Epidermal melanocyte (primary cell): ENCODE measurements around the gene HS6ST3.
"Not testable (repeated sequence)": the region's sequence is repeated elsewhere in the genome, so short reads cannot be mapped to it uniquely, and the experiment has no call there.

Experiments
- DNase-seq: peaks from one replicate; pipeline ENCODE4 v3.0.0; 2011; ENCODE audit warnings: low spot score; ENCODE audit not compliant: insufficient read length

Gene HS6ST3

GRCh38 chr13:96710166-96710862 is 620.4 kb downstream of the HS6ST3 start:
- no peak for DNase-seq

DNA sequence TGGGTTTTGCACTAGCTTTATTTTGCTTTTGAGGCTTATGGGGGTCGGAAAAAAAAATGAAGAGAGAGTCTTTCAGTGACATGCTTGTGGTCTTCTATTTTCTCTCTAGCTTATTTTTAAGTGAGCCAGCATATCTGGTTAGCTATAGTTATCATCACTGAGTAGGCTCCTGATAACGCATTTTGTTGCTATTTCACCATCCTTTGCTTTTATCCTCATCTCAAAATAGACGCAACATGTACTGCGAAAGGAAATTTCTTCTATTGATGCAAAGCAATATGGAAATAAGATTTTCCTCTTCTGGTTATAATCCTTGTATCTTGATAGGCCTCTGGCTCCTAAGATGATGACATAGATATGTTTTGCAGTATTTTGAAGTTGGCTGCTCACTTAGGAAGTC is 630.5 kb downstream of the HS6ST3 start:
- no peak for DNase-seq

DNA sequence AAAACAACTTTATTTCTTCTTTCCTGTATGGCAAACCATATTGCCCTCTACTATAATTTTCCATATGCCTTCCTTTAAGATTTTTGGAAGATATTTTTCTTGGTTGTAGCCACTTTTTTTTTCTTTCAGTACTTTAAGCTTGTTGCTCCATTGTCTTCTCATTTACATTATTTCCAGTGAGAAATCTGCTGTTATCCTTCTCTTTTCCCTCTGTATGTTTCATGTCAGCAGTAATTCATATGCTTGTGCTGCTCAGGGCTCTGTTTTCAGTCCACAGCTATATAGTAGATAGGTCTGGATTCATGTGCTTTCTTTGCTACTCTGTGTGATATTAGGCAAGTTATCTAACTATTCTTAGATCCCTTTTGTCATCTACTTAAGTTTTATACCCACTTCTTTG is 636.7 kb downstream of the HS6ST3 start:
- DNase-seq: no peak

GRCh38 chr13:96728463-96728862 is 638.6 kb downstream of the HS6ST3 start:
- no peak for DNase-seq

DNA sequence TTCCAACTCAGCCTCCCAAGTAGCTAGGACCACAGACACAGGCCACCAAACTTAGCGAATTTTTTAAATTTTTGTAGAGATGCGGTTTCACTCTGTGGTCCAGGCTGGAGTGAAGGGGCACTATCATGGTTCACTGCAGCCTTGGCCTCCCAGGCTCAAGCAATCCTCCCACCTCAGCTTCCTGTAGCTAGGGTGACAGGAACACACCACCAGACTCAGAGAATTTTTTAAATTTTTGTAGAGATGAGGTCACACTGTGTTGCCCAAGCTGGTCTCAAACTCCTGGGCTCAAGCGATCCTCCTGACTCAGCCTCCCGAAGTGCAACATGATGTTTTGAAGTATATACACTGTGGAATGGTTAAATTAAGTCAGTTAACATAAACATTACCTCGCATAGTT is 640.8 kb downstream of the HS6ST3 start:
- no peak for DNase-seq

DNA sequence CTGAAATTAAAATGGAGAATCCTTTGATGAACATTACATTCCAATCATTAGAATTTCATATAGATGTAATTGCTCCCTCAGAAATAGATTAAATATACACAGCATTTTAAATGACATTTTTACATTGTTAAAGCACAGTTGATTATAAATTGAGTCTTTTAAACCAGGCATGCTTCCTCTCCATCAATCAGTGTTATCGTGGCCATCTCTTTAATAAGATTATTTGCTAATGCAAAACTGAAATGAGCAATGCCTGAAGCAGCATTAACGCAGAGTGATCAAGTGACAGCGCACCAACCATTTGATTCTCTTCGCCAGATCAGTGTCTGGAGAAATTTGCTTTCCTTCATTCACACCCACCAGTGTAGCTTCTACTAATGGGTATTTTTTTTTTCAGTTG is 644.6 kb downstream of the HS6ST3 start:
- no peak for DNase-seq

DNA sequence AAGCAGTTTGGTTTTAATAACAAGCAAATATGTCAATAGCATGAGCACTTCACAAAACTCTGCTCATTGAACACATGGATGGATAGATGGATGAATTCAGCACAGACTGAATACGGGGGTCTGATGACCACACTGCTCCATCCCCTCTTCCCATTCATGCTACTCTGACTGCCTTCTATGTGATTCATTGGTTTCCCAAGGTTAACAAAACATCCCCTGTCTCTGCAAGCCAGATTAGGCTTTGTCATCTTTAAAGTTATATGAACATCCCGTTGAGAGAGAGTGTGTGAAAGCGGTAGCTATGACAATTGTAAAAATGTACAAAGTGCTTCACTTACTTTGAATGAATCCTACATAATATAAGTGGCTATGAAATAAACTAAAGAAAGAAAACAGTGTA is 651.9 kb downstream of the HS6ST3 start:
- no peak for DNase-seq

GRCh38 chr13:96743296-96744089 is 653.6 kb downstream of the HS6ST3 start:
- no peak for DNase-seq

DNA sequence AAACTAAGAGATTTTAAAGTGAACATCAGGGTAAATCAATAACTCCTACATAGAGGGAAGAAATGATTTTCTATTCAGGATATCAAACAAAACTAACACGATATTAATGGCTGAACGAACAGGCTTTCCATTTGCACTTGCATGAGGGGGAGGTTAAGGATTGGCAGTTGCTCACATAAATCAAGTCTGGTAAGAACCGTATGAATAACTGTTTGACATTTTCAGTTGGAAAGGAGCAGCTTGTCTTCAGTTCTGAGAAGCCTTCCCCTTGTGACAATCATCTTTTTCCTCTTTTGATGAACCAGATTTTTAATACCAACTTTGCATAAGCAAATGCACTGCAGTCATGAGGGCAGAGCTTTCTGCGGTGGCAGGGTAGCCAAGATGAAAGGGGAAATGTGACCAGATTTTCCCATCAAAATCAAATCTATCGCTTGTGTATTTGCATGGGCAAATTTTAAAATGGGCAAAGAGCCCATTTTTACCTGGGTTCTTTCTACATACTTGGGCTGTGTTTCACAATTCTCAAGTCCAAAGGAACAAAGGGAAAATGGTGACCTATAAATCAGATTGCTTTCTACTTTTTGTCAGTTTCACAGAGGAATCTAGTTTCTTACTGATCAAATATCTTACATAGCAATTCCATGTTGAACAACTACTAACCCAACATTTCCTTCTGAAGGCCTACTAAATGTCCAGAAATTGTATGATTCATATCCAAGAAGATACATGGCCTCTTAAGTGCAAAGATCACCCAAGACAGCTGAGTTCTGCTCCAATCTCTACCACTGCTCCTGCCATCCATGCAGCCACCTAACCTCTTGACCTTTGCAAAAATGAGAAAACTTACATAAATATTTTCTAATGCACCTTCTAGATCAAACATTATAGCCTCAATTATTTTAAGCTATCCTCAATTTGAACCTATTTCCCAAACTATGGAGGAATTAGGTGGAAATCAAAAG is 654.7 kb downstream of the HS6ST3 start:
- DNase-seq: no peak

GRCh38 chr13:96746886-96747285 is 657.0 kb downstream of the HS6ST3 start:
- no peak for DNase-seq

DNA sequence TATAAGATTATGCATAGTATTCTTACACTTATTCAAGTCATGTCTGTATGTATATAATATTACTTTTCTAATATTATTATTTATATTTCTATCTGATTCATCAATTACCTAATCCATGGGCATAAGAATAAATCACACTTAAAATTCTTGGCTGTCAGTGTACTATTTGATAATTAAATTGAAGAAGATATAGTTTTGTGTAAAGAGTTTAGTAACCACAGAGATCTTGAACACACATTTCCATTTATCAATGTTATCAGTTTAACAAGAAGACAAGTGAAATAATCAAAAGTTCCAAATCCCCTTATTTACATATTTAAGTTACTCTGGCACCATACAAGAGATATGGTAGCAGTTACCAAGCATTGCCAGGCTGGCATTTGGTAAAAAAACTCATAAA is 659.9 kb downstream of the HS6ST3 start:
- DNase-seq: no peak

DNA sequence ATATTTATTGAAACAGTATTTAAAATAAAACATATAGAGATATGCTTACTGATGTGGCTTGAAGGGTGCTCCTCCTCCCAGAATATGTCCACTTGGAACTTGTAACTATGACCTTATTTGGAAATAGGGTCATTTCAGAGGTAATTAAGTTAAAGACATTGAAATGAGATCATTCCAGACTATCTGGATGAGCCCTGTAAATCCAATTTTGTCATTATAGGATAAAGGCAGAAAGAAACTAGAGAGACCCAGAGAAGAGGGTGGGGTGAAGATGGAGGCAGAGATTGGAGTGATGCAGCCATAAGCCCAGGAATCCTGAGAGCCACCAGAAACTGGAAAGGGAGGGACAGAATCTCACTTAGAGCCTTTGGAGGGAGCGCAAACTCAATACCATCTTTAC is 661.2 kb downstream of the HS6ST3 start:
- DNase-seq: no peak

DNA sequence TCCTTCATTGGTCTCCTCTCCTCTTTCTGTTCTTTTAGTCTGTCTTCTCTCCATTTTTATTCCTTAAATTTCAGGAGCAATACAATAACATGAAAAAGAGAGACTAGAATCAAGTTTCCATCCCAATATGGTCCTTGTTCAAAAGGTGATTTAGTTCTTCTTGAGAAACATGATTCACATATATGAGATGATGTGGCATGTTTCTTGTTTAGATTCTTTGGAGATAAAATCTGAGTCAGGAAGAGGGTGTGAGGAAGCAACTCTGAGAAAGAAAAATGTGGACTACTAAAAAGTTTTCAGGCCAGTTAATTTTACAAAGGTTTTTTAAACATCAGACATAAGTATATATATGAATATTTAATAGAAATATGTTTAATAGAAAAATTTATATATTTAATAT is 673.0 kb downstream of the HS6ST3 start:
- DNase-seq: no peak

GRCh38 chr13:96766306-96766705 is 676.4 kb downstream of the HS6ST3 start:
- no peak for DNase-seq

- no peak for DNase-seq
Observed at GRCh38 chr13:96768524-96768923, 678.6 kb downstream of the HS6ST3 start.

DNA sequence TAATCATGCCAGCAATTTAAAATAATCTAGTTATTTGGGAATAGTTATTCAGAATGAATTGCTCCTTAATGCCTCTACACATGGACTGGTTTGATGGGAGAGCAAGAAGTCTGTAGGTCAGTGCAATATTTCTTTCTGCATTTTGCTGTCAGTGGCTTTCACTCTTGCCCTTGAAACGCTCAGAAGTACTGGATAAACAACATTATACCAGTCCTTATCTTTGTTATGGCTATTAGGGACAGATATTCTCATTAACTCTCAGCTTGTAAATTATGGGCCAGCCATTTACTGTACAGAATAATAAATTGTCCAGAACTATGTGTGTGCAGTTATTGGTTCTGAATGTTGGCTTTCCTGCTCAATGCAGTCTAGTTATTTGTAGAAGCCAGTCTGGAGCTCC is 680.0 kb downstream of the HS6ST3 start:
- DNase-seq: no peak

DNA sequence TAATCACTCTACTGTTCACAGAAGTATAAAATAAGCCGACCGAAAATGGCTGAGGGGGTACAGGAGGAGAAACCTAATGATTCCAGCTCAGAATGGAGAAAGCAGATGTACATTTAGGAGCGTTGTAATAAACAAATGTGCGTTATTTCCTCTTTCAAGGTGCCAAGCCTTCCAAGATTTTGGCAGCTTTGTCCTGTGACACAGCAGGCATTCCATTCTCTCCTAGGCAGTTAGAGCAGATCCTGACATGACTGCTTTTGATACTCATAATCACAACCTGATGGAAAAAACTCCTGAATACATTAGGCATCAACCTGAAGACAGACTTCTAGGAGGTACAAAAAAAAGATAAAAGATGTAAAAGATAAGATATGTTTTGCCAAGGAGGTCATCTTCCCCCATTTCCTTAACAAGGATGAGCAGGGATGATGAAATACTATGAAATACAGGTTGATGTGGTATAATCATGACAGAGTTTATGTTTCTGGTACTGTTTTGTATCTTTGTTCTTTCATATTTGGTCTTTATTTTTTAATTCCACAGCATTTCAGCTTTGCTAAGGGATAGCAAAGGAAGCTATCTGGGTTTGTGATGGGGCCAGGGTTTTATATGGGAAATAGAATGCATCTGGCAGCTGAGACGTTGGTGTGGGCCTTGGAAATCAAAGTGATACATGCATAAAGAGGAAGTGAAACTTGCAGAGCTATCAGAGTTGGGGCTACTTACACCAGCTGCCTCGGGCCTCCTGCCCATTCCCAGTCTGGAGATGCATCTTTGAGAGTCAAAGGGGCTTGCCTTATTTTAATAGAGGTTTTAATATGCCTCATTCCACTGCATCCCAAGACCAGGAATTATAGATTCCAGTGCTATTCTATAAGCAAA is 681.8 kb downstream of the HS6ST3 start:
- DNase-seq: no peak

DNA sequence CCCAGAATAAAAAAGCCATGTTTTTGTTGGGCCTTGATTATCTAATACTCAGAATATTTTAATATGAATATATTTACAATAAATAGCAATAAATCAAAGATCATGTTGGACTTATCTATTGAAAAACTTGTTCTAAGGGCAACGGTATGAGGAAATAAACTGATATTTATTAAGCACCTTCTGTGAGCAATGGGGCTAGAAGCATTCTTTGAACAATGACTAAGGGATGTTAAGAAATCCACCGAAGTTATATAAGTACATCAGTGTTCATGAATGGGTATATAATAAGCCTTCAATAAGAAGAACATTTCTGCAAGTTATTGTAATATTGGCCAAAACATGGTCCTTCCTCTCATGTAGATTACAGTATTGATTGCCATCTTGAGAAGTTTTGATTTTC is 682.5 kb downstream of the HS6ST3 start:
- DNase-seq: no peak

GRCh38 chr13:96778302-96778701 is 688.4 kb downstream of the HS6ST3 start:
- DNase-seq: not testable (repeated sequence)

GRCh38 chr13:96779691-96780090 is 689.8 kb downstream of the HS6ST3 start:
- DNase-seq: no peak

GRCh38 chr13:96780105-96780504 is 690.2 kb downstream of the HS6ST3 start:
- DNase-seq: no peak
